ENCODE results near the gene POC1A. TPM values are rescaled to one million over a fixed set of nuclear protein-coding genes. Genes with fewer than 3 reads are reported as not detected.
"Not testable (repeated sequence)": the region's sequence is repeated elsewhere in the genome, so short reads cannot be mapped to it uniquely, and the experiment has no call there.

POC1A gene
- total RNA-seq, 1 experiment from 2014 or later: 43.0 TPM

- Histone ChIP-seq H3K4me2 (ENCODE audit: low read length) (no peak overlapping the region), H3F3A (ENCODE audit: low read length, unreplicated experiment) (no peaks in the 10 kb centered on the region), H3K4me1 (ENCODE audit: insufficient read depth, low read length) (peaks cover 19% of the 10 kb centered on the region), H3K79me2 (ENCODE audit: low read length) (no peaks in the 10 kb centered on the region), H3K9me3 (ENCODE audit: low read length) (no peaks in the 10 kb centered on the region), H3K36me3 (ENCODE audit: low read depth, low read length) (no peaks in the 10 kb centered on the region), H3K9me2 (replicated peaks; ENCODE audit: low read length) (no peaks in the 10 kb centered on the region), H4K20me1 (ENCODE audit: low read length) (no peaks in the 10 kb centered on the region), H2AFZ (ENCODE audit: low read length) (no peak overlapping the region), H3K4me3 (ENCODE audit: low read length) (no peak overlapping the region), H3K27ac (ENCODE audit: low read length) (no peak overlapping the region), H3K9ac (ENCODE audit: low read length) (no peak overlapping the region), H3K27me3 (ENCODE audit: low read length) (no peaks in the 10 kb centered on the region)
- POLR2A ChIA-PET (ENCODE audit: unreplicated experiment): interaction anchor here (0.6 kb wide), 1 partner anchor 25 kb away, joined by 3 read pairs; no protein-coding TSS in a partner anchor
- BruUV-seq (replicated peaks): no TSS peak
- TF ChIP-seq EZH2 (IDR thresholded peaks at IDR 0.05; ENCODE audit: low read length, unreplicated experiment) (no peak), EZH2phosphoT487 (IDR thresholded peaks at IDR 0.05; ENCODE audit: borderline replicate concordance, low read length) (no peak), CTCF (conservative IDR thresholded peaks at IDR 0.05; ENCODE audit: low read depth, low read length) (no peak)
- intact Hi-C loops (cut with micrococcal nuclease): no loop called here
- DNase-seq: no peak
- ATAC-seq: no peak
- CTCF ChIA-PET: interaction anchor here (0.6 to 2.4 kb wide), 5 partner anchors 14 to 184 kb away, joined by 3 to 15 read pairs (median 6); partner anchors contain the start of gene DUSP7
These were observed 118.0 kb downstream of the POC1A start for GRCh38 chr3:52036222-52036694.

DNA sequence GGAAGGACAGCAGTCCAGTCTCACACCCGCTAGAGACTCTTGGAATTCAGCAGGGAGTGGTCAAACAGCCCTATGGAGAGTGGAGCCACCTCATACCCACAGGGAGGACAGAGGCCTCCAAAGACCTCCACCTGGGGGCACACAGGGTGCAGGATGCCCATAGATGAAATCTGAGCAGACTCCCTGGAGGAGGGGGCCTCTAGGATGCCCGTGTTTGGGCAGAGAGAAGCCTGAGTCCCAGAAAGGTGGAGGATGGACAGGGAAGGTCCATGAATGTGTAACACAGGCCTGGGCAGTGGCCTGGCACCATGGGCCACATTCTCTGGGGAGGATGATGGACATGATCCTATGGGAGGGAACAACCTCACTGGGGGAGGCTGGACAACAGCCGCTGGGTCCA is 119.6 kb downstream of the POC1A start:
- Histone ChIP-seq H3K27ac (ENCODE audit: low read length) (no peak overlapping the region), H4K20me1 (ENCODE audit: low read length) (no peaks in the 10 kb centered on the region), H3K27me3 (ENCODE audit: low read length) (no peaks in the 10 kb centered on the region), H3K9me2 (replicated peaks; ENCODE audit: low read length) (no peaks in the 10 kb centered on the region), H3K4me3 (ENCODE audit: low read length) (no peak overlapping the region), H3K4me2 (ENCODE audit: low read length) (no peak overlapping the region), H3K9ac (ENCODE audit: low read length) (no peak overlapping the region), H3K4me1 (ENCODE audit: insufficient read depth, low read length) (peaks cover 19% of the 10 kb centered on the region), H3K79me2 (ENCODE audit: low read length) (no peaks in the 10 kb centered on the region), H3K36me3 (ENCODE audit: low read depth, low read length) (no peaks in the 10 kb centered on the region), H3K9me3 (ENCODE audit: low read length) (no peaks in the 10 kb centered on the region), H3F3A (ENCODE audit: low read length, unreplicated experiment) (no peaks in the 10 kb centered on the region), H2AFZ (ENCODE audit: low read length) (no peak overlapping the region)
- TF ChIP-seq EZH2phosphoT487 (IDR thresholded peaks at IDR 0.05; ENCODE audit: borderline replicate concordance, low read length): no peak
- no peak for TF ChIP-seq CTCF (conservative IDR thresholded peaks at IDR 0.05; ENCODE audit: low read depth, low read length)
- no peak for TF ChIP-seq EZH2 (IDR thresholded peaks at IDR 0.05; ENCODE audit: low read length, unreplicated experiment)
- no peak for ATAC-seq
- intact Hi-C loops (cut with micrococcal nuclease): no loop called here
- no peak for DNase-seq
- CTCF ChIA-PET: no interaction called here
- BruUV-seq (replicated peaks): no TSS peak
- POLR2A ChIA-PET (ENCODE audit: unreplicated experiment): no interaction called here

DNA sequence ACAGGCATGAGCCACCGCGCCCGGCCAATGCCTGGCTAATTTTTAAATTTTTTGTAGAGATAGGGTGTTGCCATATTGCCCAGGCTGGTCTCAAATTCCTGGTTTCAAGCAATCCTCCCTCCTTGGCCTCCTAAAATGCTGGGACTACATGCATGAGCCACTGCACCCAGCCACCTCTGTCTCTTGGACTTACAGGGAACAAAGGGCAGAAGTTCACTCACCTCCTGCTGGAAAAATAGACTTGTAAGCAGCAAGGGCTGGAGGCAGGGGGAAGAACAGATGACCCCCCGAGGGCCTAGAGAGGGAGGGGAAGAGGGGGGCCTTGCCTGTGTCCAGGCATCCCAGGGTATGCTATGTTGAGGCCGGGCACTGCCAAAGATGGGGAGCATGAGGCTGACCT is 120.0 kb downstream of the POC1A start:
- BruUV-seq (replicated peaks): no TSS peak
- Histone ChIP-seq H3K4me1 (ENCODE audit: insufficient read depth, low read length) (peaks cover 19% of the 10 kb centered on the region), H2AFZ (ENCODE audit: low read length) (no peak overlapping the region), H3K9me3 (ENCODE audit: low read length) (no peaks in the 10 kb centered on the region), H3K36me3 (ENCODE audit: low read depth, low read length) (no peaks in the 10 kb centered on the region), H3K79me2 (ENCODE audit: low read length) (no peaks in the 10 kb centered on the region), H3K27ac (ENCODE audit: low read length) (no peak overlapping the region), H3K27me3 (ENCODE audit: low read length) (no peaks in the 10 kb centered on the region), H3K9ac (ENCODE audit: low read length) (no peak overlapping the region), H4K20me1 (ENCODE audit: low read length) (no peaks in the 10 kb centered on the region), H3K9me2 (replicated peaks; ENCODE audit: low read length) (no peaks in the 10 kb centered on the region), H3K4me3 (ENCODE audit: low read length) (no peak overlapping the region), H3F3A (ENCODE audit: low read length, unreplicated experiment) (no peaks in the 10 kb centered on the region), H3K4me2 (ENCODE audit: low read length) (no peak overlapping the region)
- ATAC-seq (no peak), DNase-seq (no peak)
- intact Hi-C loops (cut with micrococcal nuclease): no loop called here
- ChIA-PET CTCF (no interaction called here), POLR2A (ENCODE audit: unreplicated experiment) (no interaction called here)
- TF ChIP-seq EZH2phosphoT487 (IDR thresholded peaks at IDR 0.05; ENCODE audit: borderline replicate concordance, low read length) (no peak), EZH2 (IDR thresholded peaks at IDR 0.05; ENCODE audit: low read length, unreplicated experiment) (no peak)

DNA sequence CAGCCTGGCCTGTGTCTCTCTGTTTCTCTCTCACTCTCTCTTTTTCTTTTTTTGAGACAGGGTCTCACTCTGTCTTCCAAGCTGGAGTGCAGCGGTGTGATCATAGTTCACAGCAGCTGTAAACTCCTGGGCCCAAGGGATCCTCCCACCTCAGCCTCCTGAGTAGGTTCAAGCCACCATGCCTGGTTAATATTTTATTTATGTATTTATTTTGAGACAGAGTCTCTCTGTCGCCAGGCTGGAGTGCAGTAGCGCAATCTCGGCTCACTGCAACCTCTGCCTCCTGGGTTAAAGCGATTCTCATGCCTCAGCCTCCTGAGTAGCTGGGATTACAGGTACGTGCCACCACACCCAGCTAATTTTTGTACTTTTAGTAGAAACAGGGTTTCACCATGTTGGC is 120.5 kb downstream of the POC1A start:
- H3F3A ChIP-seq (ENCODE audit: low read length, unreplicated experiment); intact Hi-C loops (cut with micrococcal nuclease); CTCF ChIA-PET; H3K79me2 ChIP-seq (ENCODE audit: low read length); POLR2A ChIA-PET (ENCODE audit: unreplicated experiment); ATAC-seq; H3K4me3 ChIP-seq (ENCODE audit: low read length); H3K9me3 ChIP-seq (ENCODE audit: low read length); DNase-seq; H3K27me3 ChIP-seq (ENCODE audit: low read length); H3K4me2 ChIP-seq (ENCODE audit: low read length); H3K9ac ChIP-seq (ENCODE audit: low read length); H2AFZ ChIP-seq (ENCODE audit: low read length); H4K20me1 ChIP-seq (ENCODE audit: low read length); H3K36me3 ChIP-seq (ENCODE audit: low read depth, low read length); H3K27ac ChIP-seq (ENCODE audit: low read length); BruUV-seq (replicated peaks); H3K9me2 ChIP-seq (replicated peaks; ENCODE audit: low read length): not testable (repeated sequence)
- peaks cover 16% of the 10 kb centered on the region for H3K4me1 ChIP-seq (ENCODE audit: insufficient read depth, low read length)
